ENCODE data around the gene SND1. TPM values are rescaled to one million over a fixed set of nuclear protein-coding genes. Genes with fewer than 3 reads are reported as not detected.
A peak's percentile ranks its signal among the peaks of the same experiment; 100 is the strongest.

The SND1 gene
- total RNA-seq, 1 donor from 2014 or later: 232 TPM

GRCh38 chr7:128115336-128115820 is 463.4 kb downstream of the SND1 start:
- DNase-seq (ENCODE audit: low read depth) (peak; percentile 81), FAIRE-seq (peak; percentile 58)
- no peaks in the 10 kb centered on the region for H3K36me3 ChIP-seq (ENCODE audit: control insufficient read depth, insufficient read depth, low read length)
- TF ChIP-seq CTCF (IDR thresholded peaks at IDR 0.05; ENCODE audit: insufficient read depth, low read length, severe bottlenecking): no peak
- H3K4me3 ChIP-seq (ENCODE audit: low read depth, low read length): no peak overlapping the region
- no peaks in the 10 kb centered on the region for H3K27me3 ChIP-seq (ENCODE audit: control insufficient read depth, insufficient read depth, low read length)

- Histone ChIP-seq H3K4me3 (ENCODE audit: low read depth, low read length) (no peak overlapping the region), H3K36me3 (ENCODE audit: control insufficient read depth, insufficient read depth, low read length) (no peaks in the 10 kb centered on the region), H3K27me3 (ENCODE audit: control insufficient read depth, insufficient read depth, low read length) (no peaks in the 10 kb centered on the region)
- FAIRE-seq: no peak
- TF ChIP-seq CTCF (IDR thresholded peaks at IDR 0.05; ENCODE audit: insufficient read depth, low read length, severe bottlenecking): no peak
- DNase-seq (ENCODE audit: low read depth): no peak
Observed at GRCh38 chr7:128115821-128116723, 464.1 kb downstream of the SND1 start.

GRCh38 chr7:128116740-128117139 is 464.7 kb downstream of the SND1 start:
- TF ChIP-seq CTCF (IDR thresholded peaks at IDR 0.05; ENCODE audit: insufficient read depth, low read length, severe bottlenecking): no peak
- no peaks in the 10 kb centered on the region for H3K27me3 ChIP-seq (ENCODE audit: control insufficient read depth, insufficient read depth, low read length)
- no peaks in the 10 kb centered on the region for H3K36me3 ChIP-seq (ENCODE audit: control insufficient read depth, insufficient read depth, low read length)
- DNase-seq (ENCODE audit: low read depth) (no peak), FAIRE-seq (no peak)
- H3K4me3 ChIP-seq (ENCODE audit: low read depth, low read length): no peak overlapping the region

- DNase-seq (ENCODE audit: low read depth): no peak
- FAIRE-seq: no peak
- Histone ChIP-seq H3K36me3 (ENCODE audit: control insufficient read depth, insufficient read depth, low read length) (no peaks in the 10 kb centered on the region), H3K27me3 (ENCODE audit: control insufficient read depth, insufficient read depth, low read length) (no peaks in the 10 kb centered on the region), H3K4me3 (ENCODE audit: low read depth, low read length) (no peak overlapping the region)
- TF ChIP-seq CTCF (IDR thresholded peaks at IDR 0.05; ENCODE audit: insufficient read depth, low read length, severe bottlenecking): no peak
Observed at GRCh38 chr7:128117691-128118090, 465.7 kb downstream of the SND1 start.

GRCh38 chr7:128119036-128119435 is 467.0 kb downstream of the SND1 start:
- no peak for TF ChIP-seq CTCF (IDR thresholded peaks at IDR 0.05; ENCODE audit: insufficient read depth, low read length, severe bottlenecking)
- Histone ChIP-seq H3K4me3 (ENCODE audit: low read depth, low read length) (no peak overlapping the region), H3K27me3 (ENCODE audit: control insufficient read depth, insufficient read depth, low read length) (peaks cover 10% of the 10 kb centered on the region), H3K36me3 (ENCODE audit: control insufficient read depth, insufficient read depth, low read length) (no peaks in the 10 kb centered on the region)
- DNase-seq (ENCODE audit: low read depth) (no peak), FAIRE-seq (no peak)

All from bronchial epithelial cell (primary cell).